K562 (cell line): ENCODE measurements around the gene IGF2R. TPM values are rescaled to one million over a fixed set of nuclear protein-coding genes. Genes with fewer than 3 reads are reported as not detected.

Experiments
- CEBPB ChIP-seq: fragments of 450-650 bp; IDR thresholded peaks from 2 replicates; pipeline ENCODE4 v1.6.1; 2016; ENCODE audit warnings: missing genetic modification characterization, missing compliant biosample characterization
- DPF2 ChIP-seq: fragments of 450-650 bp; IDR thresholded peaks from 2 replicates; pipeline ENCODE4 v1.6.1; 2016
- GATA2 ChIP-seq: sonication (generic); formaldehyde crosslinking; IDR thresholded peaks from 2 replicates; pipeline ENCODE4 v1.4.0; 2020; ENCODE audit warnings: mild to moderate bottlenecking, missing genetic modification reagents
- MAFG ChIP-seq: fragments of 450-650 bp; conservative IDR thresholded peaks from 2 replicates; pipeline ENCODE4 v1.6.1; 2016; ENCODE audit warnings: missing genetic modification characterization, missing compliant biosample characterization
- MCM5 ChIP-seq: fragments of 450-650 bp; IDR thresholded peaks from 2 replicates; pipeline ENCODE4 v1.6.1; 2016; ENCODE audit warnings: low read depth
- MYC ChIP-seq, 2 experiments: fragments of 250-450 bp in 1 of 2; sonication (Bioruptor Pico) in 1 of 2; IDR thresholded peaks; 2 replicates each; pipeline versions ENCODE4 v1.5.1 to v1.6.1; 2012 to 2021; ENCODE audit warnings: low read depth in 2 of 2, borderline replicate concordance in 1 of 2, improper control_type of control experiment in 1 of 2, low read length in 1 of 2, mild to moderate bottlenecking in 1 of 2, moderate library complexity in 1 of 2
- NR2C2 ChIP-seq, 2 experiments: fragments of 200-800 bp in 1 of 2; sonication (Bioruptor generic) in 1 of 2; sonication (generic) in 1 of 2; formaldehyde crosslinking in 1 of 2; IDR thresholded peaks; 2 replicates each; pipeline versions ENCODE4 v1.6.1 to v1.8.0; 2016 to 2022; ENCODE audit warnings: mild to moderate bottlenecking in 1 of 2, missing compliant biosample characterization in 1 of 2, missing genetic modification characterization in 1 of 2, missing genetic modification reagents in 1 of 2
- PHF8 ChIP-seq: fragments of 200-600 bp; sonication (generic); IDR thresholded peaks from 2 replicates; pipeline ENCODE4 v1.6.1; 2012; ENCODE audit warnings: mixed run types, mild to moderate bottlenecking, inconsistent platforms, low read length, moderate library complexity, borderline replicate concordance
- PHTF2 ChIP-seq: fragments of 250-450 bp; sonication (Bioruptor Pico); IDR thresholded peaks from 2 replicates; pipeline ENCODE4 v1.5.0; 2021; ENCODE audit warnings: mild to moderate bottlenecking
- RB1 ChIP-seq: fragments of 450-650 bp; IDR thresholded peaks from 2 replicates; pipeline ENCODE4 v1.6.1; 2017; ENCODE audit warnings: low read depth, mild to moderate bottlenecking
- RHOXF2B ChIP-seq: fragments of 250-450 bp; sonication (Bioruptor Pico); conservative IDR thresholded peaks from 2 replicates; pipeline ENCODE4 v1.5.1; 2021
- SOX6 ChIP-seq: fragments of 450-650 bp; IDR thresholded peaks from 2 replicates; pipeline ENCODE4 v1.6.1; 2014; ENCODE audit warnings: mild to moderate bottlenecking
- ZNF316 ChIP-seq: fragments of 450-650 bp; IDR thresholded peaks from 2 replicates; pipeline ENCODE4 v1.6.1; 2016
- ZNF668 ChIP-seq: fragments of 250-450 bp; sonication (Bioruptor Pico); IDR thresholded peaks from 2 replicates; pipeline ENCODE4 v1.8.0; 2022; ENCODE audit warnings: mild to moderate bottlenecking, inconsistent platforms
- polyA plus RNA-seq, 8 experiments: library from polyadenylated mRNA; depleted of rRNA in 4 of 8; stranded (reverse) in 5 of 8; unstranded in 3 of 8; fragments of >200 nt; fragmentation: Nextera tagmentation in 2 of 8; fragmentation: Illumina TruSeq in 1 of 8; extraction: Ambion mirVana in 2 of 8; extraction: Trizol in 1 of 8; gene quantifications; 2 replicates each; pipeline versions ENCODE4 v1.2.1 to v1.2.3, GENCODE V29; 2011 to 2014; ENCODE audit warnings: inconsistent platforms in 1 of 8, missing spikeins in 1 of 8
- total RNA-seq, 7 experiments: library from RNA; depleted of rRNA in 6 of 7; stranded (reverse); fragments of >200 nt in 6 of 7; fragmentation: Illumina TruSeq in 2 of 7; extraction: Trizol in 2 of 7; gene quantifications; 2 replicates each; pipeline versions ENCODE4 v1.2.1 to v1.2.3, GENCODE V29; 2011 to 2021; ENCODE audit warnings: low replicate concordance in 1 of 7
- TF ChIP-seq, protein P1 (sequence below): sonication (generic); formaldehyde crosslinking; IDR thresholded peaks from 2 replicates; pipeline ENCODE4 v1.8.1; 2022; ENCODE audit warnings: missing genetic modification reagents
- TF ChIP-seq, protein P2 (sequence below): fragments of 450-650 bp; IDR thresholded peaks from 2 replicates; pipeline ENCODE4 v1.6.1; 2016; ENCODE audit warnings: low read depth
- TF ChIP-seq, protein P3 (sequence below): sonication (generic); formaldehyde crosslinking; IDR thresholded peaks from 2 replicates; pipeline ENCODE4 v1.9.0; 2022; ENCODE audit warnings: mild to moderate bottlenecking, missing genetic modification reagents

The IGF2R gene
- total and polyA plus RNA-seq, 9 of the 15 experiments (the other 6 are each of a cell fraction or from before 2014, with no cell fraction given), result 3.5 to 92.3 (median 34.5) TPM

DNA sequence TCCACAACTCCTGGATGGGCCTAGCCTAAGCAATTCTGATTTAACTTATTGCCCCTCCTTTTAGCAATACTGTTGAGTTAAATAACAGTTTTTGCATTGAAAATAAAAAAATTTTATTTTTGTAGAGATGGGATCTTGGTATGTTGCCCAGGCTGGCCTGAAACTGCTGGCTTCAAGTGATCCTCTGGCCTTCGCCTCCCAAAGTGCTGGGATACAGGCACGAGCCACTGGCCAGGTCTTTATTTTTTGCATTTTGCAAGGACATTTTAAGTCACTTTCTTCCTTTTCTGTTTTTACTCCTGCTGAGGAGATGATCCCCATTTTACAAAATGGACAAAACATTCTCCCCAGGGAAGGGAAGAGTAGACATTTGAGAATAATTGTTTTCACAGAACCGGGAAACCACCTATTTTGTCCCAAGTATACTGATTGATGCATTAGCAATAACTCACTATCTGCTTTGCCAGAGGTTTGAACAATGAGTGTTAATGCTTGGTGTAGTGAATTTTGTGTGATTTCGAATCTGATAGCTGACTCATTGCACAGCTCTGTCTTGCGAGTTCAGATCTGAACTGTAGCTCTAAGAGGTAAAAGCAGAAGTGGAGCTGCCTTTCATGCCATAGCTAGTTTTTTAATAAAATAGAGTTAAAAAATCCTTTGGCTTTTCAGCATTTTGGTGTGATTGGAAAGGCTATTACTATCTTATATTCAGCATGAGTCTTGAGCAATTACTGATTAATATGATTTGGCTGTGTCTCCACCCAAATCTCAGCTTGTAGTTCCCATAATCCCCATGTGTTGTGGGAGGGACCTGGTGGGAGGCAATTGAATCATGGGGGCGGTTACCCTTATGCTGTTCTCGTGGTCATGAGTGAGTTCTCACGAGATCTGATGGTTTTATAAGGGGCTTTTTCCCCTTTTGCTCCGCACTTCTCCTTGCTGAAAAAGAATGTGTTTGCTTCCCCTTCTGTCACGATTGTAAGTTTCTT, 20.9 kb downstream of the IGF2R start (continued):
- TF ChIP-seq PHTF2 (CRISPR knock-in tag) (no peak), PHF8 (no peak), SOX6 (peak; percentile 81), MCM5 (no peak), ZNF668 (no peak), NR2C2 (CRISPR knock-in tag; IDR thresholded peaks at IDR 0.05) (no peak), NR2C2 (tag; IDR thresholded peaks at IDR 0.05) (no peak), MAFG (tag) (peak; percentile 62), RHOXF2B (CRISPR knock-in tag) (no peak), GATA2 (CRISPR knock-in tag) (peak; percentile 60), DPF2 (peak; percentile 74; the same call in 1 of the 2 replicates), ZNF316 (peak; percentile 69), CEBPB (peak; percentile 63), RB1 (no peak), MYC (IDR thresholded peaks at IDR 0.05; ENCODE audit: low read depth, low read length) (peak; percentile 22; the same call in 1 of the 2 replicates), MYC (CRISPR knock-in tag; IDR thresholded peaks at IDR 0.05; ENCODE audit: borderline replicate concordance, low read depth) (no peak)
- TF ChIP-seq, protein P1, sequence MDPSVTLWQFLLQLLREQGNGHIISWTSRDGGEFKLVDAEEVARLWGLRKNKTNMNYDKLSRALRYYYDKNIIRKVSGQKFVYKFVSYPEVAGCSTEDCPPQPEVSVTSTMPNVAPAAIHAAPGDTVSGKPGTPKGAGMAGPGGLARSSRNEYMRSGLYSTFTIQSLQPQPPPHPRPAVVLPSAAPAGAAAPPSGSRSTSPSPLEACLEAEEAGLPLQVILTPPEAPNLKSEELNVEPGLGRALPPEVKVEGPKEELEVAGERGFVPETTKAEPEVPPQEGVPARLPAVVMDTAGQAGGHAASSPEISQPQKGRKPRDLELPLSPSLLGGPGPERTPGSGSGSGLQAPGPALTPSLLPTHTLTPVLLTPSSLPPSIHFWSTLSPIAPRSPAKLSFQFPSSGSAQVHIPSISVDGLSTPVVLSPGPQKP (CRISPR knock-in tag), result no peak
- TF ChIP-seq, protein P2, sequence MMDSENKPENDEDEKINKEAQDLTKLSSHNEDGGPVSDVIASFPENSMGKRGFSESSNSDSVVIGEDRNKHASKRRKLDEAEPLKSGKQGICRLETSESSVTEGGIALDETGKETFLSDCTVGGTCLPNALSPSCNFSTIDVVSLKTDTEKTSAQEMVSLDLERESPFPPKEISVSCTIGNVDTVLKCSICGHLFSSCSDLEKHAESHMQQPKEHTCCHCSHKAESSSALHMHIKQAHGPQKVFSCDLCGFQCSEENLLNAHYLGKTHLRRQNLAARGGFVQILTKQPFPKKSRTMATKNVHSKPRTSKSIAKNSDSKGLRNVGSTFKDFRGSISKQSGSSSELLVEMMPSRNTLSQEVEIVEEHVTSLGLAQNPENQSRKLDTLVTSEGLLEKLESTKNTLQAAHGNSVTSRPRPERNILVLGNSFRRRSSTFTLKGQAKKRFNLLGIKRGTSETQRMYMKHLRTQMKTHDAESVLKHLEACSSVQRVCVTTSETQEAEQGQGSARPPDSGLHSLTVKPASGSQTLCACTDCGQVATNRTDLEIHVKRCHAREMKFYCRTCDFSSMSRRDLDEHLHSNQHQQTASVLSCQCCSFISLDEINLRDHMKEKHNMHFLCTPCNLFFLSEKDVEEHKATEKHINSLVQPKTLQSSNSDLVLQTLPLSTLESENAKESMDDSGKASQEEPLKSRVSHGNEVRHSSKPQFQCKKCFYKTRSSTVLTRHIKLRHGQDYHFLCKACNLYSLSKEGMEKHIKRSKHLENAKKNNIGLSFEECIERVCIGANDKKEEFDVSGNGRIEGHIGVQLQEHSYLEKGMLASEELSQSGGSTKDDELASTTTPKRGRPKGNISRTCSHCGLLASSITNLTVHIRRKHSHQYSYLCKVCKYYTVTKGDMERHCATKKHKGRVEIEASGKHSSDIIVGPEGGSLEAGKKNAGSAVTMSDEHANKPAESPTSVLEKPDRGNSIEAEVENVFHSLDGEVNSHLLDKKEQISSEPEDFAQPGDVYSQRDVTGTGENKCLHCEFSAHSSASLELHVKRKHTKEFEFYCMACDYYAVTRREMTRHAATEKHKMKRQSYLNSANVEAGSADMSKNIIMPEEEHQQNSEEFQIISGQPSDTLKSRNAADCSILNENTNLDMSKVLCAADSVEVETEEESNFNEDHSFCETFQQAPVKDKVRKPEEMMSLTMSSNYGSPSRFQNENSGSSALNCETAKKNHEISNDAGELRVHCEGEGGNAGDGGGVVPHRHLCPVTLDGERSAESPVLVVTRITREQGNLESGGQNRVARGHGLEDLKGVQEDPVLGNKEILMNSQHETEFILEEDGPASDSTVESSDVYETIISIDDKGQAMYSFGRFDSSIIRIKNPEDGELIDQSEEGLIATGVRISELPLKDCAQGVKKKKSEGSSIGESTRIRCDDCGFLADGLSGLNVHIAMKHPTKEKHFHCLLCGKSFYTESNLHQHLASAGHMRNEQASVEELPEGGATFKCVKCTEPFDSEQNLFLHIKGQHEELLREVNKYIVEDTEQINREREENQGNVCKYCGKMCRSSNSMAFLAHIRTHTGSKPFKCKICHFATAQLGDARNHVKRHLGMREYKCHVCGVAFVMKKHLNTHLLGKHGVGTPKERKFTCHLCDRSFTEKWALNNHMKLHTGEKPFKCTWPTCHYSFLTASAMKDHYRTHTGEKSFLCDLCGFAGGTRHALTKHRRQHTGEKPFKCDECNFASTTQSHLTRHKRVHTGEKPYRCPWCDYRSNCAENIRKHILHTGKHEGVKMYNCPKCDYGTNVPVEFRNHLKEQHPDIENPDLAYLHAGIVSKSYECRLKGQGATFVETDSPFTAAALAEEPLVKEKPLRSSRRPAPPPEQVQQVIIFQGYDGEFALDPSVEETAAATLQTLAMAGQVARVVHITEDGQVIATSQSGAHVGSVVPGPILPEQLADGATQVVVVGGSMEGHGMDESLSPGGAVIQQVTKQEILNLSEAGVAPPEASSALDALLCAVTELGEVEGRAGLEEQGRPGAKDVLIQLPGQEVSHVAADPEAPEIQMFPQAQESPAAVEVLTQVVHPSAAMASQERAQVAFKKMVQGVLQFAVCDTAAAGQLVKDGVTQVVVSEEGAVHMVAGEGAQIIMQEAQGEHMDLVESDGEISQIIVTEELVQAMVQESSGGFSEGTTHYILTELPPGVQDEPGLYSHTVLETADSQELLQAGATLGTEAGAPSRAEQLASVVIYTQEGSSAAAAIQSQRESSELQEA, result no peak
- TF ChIP-seq, protein P3, sequence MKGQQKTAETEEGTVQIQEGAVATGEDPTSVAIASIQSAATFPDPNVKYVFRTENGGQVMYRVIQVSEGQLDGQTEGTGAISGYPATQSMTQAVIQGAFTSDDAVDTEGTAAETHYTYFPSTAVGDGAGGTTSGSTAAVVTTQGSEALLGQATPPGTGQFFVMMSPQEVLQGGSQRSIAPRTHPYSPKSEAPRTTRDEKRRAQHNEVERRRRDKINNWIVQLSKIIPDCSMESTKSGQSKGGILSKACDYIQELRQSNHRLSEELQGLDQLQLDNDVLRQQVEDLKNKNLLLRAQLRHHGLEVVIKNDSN (CRISPR knock-in tag), result no peak; the same call in 1 of the 2 replicates
